ENCODE data around the gene BCAP31. TPM values are rescaled to one million over a fixed set of nuclear protein-coding genes. Genes with fewer than 3 reads are reported as not detected.
A peak's percentile ranks its signal among the peaks of the same experiment; 100 is the strongest.
"Not testable (repeated sequence)": the region's sequence is repeated elsewhere in the genome, so short reads cannot be mapped to it uniquely, and the experiment has no call there.

Gene BCAP31
- total RNA-seq, 4 donors from 2014 or later: 86.6 to 177 (median 102) TPM

- Histone ChIP-seq H3K4me3 (no peak overlapping the region), H3K27ac (no peak overlapping the region), H3K4me1 (peaks cover 0 to 4% of the 10 kb centered on the region in 2 donors), H3K27me3 (no peaks in the 10 kb centered on the region), H3K36me3 (no peaks in the 10 kb centered on the region), H3K9me3 (no peaks in the 10 kb centered on the region)
- intact Hi-C loops (cut with DNase I; ENCODE audit: low total_unique reads): no loop called here
- no peak for DNase-seq
- TF ChIP-seq POLR2A (IDR thresholded peaks at IDR 0.05): no peak
- TF ChIP-seq, protein P1, sequence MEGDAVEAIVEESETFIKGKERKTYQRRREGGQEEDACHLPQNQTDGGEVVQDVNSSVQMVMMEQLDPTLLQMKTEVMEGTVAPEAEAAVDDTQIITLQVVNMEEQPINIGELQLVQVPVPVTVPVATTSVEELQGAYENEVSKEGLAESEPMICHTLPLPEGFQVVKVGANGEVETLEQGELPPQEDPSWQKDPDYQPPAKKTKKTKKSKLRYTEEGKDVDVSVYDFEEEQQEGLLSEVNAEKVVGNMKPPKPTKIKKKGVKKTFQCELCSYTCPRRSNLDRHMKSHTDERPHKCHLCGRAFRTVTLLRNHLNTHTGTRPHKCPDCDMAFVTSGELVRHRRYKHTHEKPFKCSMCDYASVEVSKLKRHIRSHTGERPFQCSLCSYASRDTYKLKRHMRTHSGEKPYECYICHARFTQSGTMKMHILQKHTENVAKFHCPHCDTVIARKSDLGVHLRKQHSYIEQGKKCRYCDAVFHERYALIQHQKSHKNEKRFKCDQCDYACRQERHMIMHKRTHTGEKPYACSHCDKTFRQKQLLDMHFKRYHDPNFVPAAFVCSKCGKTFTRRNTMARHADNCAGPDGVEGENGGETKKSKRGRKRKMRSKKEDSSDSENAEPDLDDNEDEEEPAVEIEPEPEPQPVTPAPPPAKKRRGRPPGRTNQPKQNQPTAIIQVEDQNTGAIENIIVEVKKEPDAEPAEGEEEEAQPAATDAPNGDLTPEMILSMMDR (IDR thresholded peaks at IDR 0.05): no peak
These were observed 7.1 kb upstream of the BCAP31 start for GRCh38 chrX:153731117-153731844.

DNA sequence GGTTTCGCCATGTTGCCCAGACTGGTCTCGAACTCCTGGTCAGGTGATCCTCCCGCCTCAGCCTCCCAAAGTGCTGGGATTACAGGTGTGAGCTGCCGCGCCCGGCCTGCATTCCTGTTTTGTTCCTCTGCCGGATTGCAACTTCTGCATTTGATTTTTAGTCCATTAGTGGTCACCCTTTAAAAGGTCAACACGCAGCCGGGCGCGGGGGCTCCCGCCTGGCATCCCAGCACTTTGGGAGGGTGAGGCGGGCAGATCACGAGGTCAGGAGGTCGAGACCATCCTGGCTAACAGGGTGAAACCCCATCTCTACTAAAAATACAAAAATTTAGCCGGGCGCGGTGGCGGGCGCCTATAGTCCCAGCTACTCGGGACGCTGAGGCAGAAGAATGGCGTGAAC is 5.9 kb upstream of the BCAP31 start:
- H3K36me3 ChIP-seq: not testable (repeated sequence)

GRCh38 chrX:153728951-153729631 is 4.9 kb upstream of the BCAP31 start:
- no peak for TF ChIP-seq POLR2A (IDR thresholded peaks at IDR 0.05)
- no peaks in the 10 kb centered on the region for H3K9me3 ChIP-seq
- H3K4me3 ChIP-seq: no peak overlapping the region
- H3K4me1 ChIP-seq: peaks cover 0 to 4% of the 10 kb centered on the region in 2 donors
- intact Hi-C loops (cut with DNase I; ENCODE audit: low total_unique reads): no loop called here
- H3K27me3 ChIP-seq: no peaks in the 10 kb centered on the region
- no peak overlapping the region for H3K27ac ChIP-seq
- H3K36me3 ChIP-seq: no peaks in the 10 kb centered on the region
- no peak for DNase-seq

More for the DNA sequence above, 5.9 kb upstream of the BCAP31 start:
- H3K27me3 ChIP-seq; DNase-seq; intact Hi-C loops (cut with DNase I; ENCODE audit: low total_unique reads); H3K9me3 ChIP-seq; H3K4me3 ChIP-seq; H3K27ac ChIP-seq; H3K4me1 ChIP-seq: not testable (repeated sequence)

DNA sequence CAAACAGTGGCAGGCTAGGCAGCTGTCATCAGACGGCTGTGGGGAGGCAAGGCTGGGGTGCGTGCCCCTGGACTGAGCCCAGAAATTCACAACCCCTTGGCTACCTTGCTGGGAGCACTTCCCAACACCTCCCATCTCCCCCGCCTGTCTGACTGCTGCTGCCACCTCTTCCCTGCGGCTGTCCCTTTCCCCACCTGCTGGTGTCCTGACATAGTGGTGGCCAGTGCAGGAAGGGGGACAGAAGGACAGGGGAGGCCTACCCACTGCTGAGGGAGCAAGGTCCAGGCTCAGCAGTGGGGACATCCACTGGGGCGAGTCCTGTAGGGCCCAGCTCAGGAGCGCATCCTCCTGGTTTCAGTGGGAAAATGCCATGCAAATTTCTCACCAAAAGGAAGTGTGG is 3.9 kb upstream of the BCAP31 start:
- Histone ChIP-seq H3K36me3 (no peaks in the 10 kb centered on the region), H3K27me3 (no peaks in the 10 kb centered on the region), H3K4me1 (peaks cover 0 to 4% of the 10 kb centered on the region in 2 donors), H3K9me3 (no peaks in the 10 kb centered on the region), H3K4me3 (no peak overlapping the region), H3K27ac (peak overlapping the region in 1 of 2 donors; percentile 91)
- intact Hi-C loops (cut with DNase I; ENCODE audit: low total_unique reads): no loop called here
- no peak for TF ChIP-seq POLR2A (IDR thresholded peaks at IDR 0.05)
- TF ChIP-seq, protein P1 (IDR thresholded peaks at IDR 0.05): no peak
- no peak for DNase-seq

DNA sequence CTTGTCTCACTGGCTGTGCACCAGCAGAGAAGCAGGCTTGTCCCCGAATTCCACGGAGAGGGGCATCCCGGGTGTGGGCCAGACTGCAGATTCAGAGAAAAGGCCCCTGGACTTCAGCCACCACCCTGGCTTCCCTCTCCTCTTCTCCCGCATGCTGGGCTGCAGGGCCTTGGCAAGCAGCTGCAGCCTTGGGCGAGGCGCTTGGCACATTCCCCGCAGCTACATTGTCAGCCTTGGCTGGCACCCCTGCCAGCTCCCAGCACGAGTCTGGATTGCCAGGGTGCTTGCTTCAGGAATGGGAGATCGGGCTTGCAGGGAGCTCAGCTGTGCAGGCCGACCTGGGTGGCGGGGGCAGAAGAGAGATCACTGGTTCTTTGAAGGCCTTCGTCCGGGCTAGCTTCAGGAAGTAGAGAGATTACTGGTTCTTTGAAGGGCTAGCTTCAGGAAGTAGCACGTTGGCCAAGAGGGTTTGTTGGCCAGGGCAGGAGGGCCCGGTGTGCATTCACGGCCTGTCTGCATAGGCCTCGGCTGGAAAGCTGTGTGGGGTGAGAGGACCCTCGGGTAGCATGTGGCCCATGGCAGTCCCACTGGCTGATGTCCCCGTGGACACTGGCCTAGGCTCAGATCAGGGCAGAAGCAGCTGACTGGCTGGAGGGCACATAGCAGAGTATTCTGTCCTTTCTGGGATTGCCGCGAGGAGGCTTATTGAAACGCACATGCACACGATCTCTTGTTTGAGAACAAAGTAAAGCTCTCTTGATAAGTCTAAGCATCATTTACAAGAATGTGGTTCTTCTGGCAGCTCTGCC is 3.1 kb upstream of the BCAP31 start:
- intact Hi-C loops (cut with DNase I; ENCODE audit: low total_unique reads): no loop called here
- Histone ChIP-seq H3K4me1 (peaks cover 0 to 4% of the 10 kb centered on the region in 2 donors), H3K27ac (peak overlapping the region; percentile 81 to 91), H3K27me3 (no peaks in the 10 kb centered on the region), H3K9me3 (no peaks in the 10 kb centered on the region), H3K36me3 (no peaks in the 10 kb centered on the region), H3K4me3 (peak overlapping the region; percentile 5 to 21)
- DNase-seq: peak in 1 of 2 donors; percentile 36
- TF ChIP-seq, protein P1 (IDR thresholded peaks at IDR 0.05): no peak
- no peak for TF ChIP-seq POLR2A (IDR thresholded peaks at IDR 0.05)
